Measurements from ENCODE around the gene RBP4. TPM values are rescaled to one million over a fixed set of nuclear protein-coding genes. Genes with fewer than 3 reads are reported as not detected.

Gene RBP4
- total and polyA plus RNA-seq, 9 donors = 0.42 to 6.4 (median 2.0) TPM

GRCh38 chr10:93614101-93614825 lies 13.2 kb upstream of the RBP4 start:
- Histone ChIP-seq H3K4me3 (ENCODE audit: low read length) (no peak overlapping the region), H3K27ac (ENCODE audit: low read length) (no peak overlapping the region), H3K36me3 (ENCODE audit: control insufficient read depth, insufficient read depth, low read length) (no peaks in the 10 kb centered on the region), H3K9me3 (replicated peaks; ENCODE audit: control insufficient read depth, low read depth, low read length) (no peaks in the 10 kb centered on the region), H3K4me1 (ENCODE audit: control insufficient read depth, insufficient read depth, low read length) (no peaks in the 10 kb centered on the region), H3K27me3 (ENCODE audit: control insufficient read depth, insufficient read depth, low read length) (peaks cover 2% of the 10 kb centered on the region)
- DNase-seq = no peak
- 90% methylated on average over 4 of the region's 7 CpGs for WGBS (ENCODE audit: insufficient coverage)

GRCh38 chr10:93613126-93613525 lies 12.1 kb upstream of the RBP4 start:
- 75% methylated on average over 3 of the region's 3 CpGs for WGBS (ENCODE audit: insufficient coverage)
- H3K9me3 ChIP-seq (replicated peaks; ENCODE audit: control insufficient read depth, low read depth, low read length) = no peaks in the 10 kb centered on the region
- H3K27me3 ChIP-seq (ENCODE audit: control insufficient read depth, insufficient read depth, low read length) = peaks cover 2% of the 10 kb centered on the region
- no peak for DNase-seq
- no peaks in the 10 kb centered on the region for H3K4me1 ChIP-seq (ENCODE audit: control insufficient read depth, insufficient read depth, low read length)
- H3K27ac ChIP-seq (ENCODE audit: low read length) = no peak overlapping the region
- no peak overlapping the region for H3K4me3 ChIP-seq (ENCODE audit: low read length)
- H3K36me3 ChIP-seq (ENCODE audit: control insufficient read depth, insufficient read depth, low read length) = no peaks in the 10 kb centered on the region

GRCh38 chr10:93612311-93612710 lies 11.3 kb upstream of the RBP4 start, which contains the start of gene PDE6C:
Gene PDE6C (plus strand): TSS chr10:93612537. CDS start chr10:93612726, 189 bp downstream.
- Histone ChIP-seq H3K36me3 (ENCODE audit: control insufficient read depth, insufficient read depth, low read length) (no peaks in the 10 kb centered on the region), H3K27me3 (ENCODE audit: control insufficient read depth, insufficient read depth, low read length) (peaks cover 5% of the 10 kb centered on the region), H3K4me3 (ENCODE audit: low read length) (no peak within 1 kb of the TSS), H3K4me1 (ENCODE audit: control insufficient read depth, insufficient read depth, low read length) (no peaks in the 10 kb centered on the region), H3K27ac (ENCODE audit: low read length) (no peak within 1 kb of the TSS), H3K9me3 (replicated peaks; ENCODE audit: control insufficient read depth, low read depth, low read length) (no peaks in the 10 kb centered on the region)
- DNase-seq = no peak
- 82% methylated on average over 4 of the region's 6 CpGs for WGBS (ENCODE audit: insufficient coverage)

- WGBS (ENCODE audit: insufficient coverage) = no CpG with 5 or more reads among the region's 3 CpGs
- H3K27me3 ChIP-seq (ENCODE audit: control insufficient read depth, insufficient read depth, low read length) = peaks cover 11% of the 10 kb centered on the region
- no peaks in the 10 kb centered on the region for H3K4me1 ChIP-seq (ENCODE audit: control insufficient read depth, insufficient read depth, low read length)
- no peak for DNase-seq
- H3K9me3 ChIP-seq (replicated peaks; ENCODE audit: control insufficient read depth, low read depth, low read length) = no peaks in the 10 kb centered on the region
- H3K27ac ChIP-seq (ENCODE audit: low read length) = no peak overlapping the region
- H3K36me3 ChIP-seq (ENCODE audit: control insufficient read depth, insufficient read depth, low read length) = no peaks in the 10 kb centered on the region
- no peak overlapping the region for H3K4me3 ChIP-seq (ENCODE audit: low read length)
These were observed 7.4 kb upstream of the RBP4 start for GRCh38 chr10:93608421-93608820.

GRCh38 chr10:93604146-93604545 lies 3.1 kb upstream of the RBP4 start:
- H3K4me3 ChIP-seq (ENCODE audit: low read length) = no peak overlapping the region
- no peak overlapping the region for H3K27ac ChIP-seq (ENCODE audit: low read length)
- peaks cover 35% of the 10 kb centered on the region for H3K27me3 ChIP-seq (ENCODE audit: control insufficient read depth, insufficient read depth, low read length)
- no CpG with 5 or more reads among the region's 2 CpGs for WGBS (ENCODE audit: insufficient coverage)
- H3K9me3 ChIP-seq (replicated peaks; ENCODE audit: control insufficient read depth, low read depth, low read length) = no peaks in the 10 kb centered on the region
- H3K4me1 ChIP-seq (ENCODE audit: control insufficient read depth, insufficient read depth, low read length) = peaks cover 8% of the 10 kb centered on the region
- DNase-seq = no peak
- no peaks in the 10 kb centered on the region for H3K36me3 ChIP-seq (ENCODE audit: control insufficient read depth, insufficient read depth, low read length)

- no CpG with 5 or more reads among the region's 2 CpGs for WGBS (ENCODE audit: insufficient coverage)
- Histone ChIP-seq H3K36me3 (ENCODE audit: control insufficient read depth, insufficient read depth, low read length) (no peaks in the 10 kb centered on the region), H3K4me1 (ENCODE audit: control insufficient read depth, insufficient read depth, low read length) (peaks cover 8% of the 10 kb centered on the region), H3K9me3 (replicated peaks; ENCODE audit: control insufficient read depth, low read depth, low read length) (no peaks in the 10 kb centered on the region), H3K27me3 (ENCODE audit: control insufficient read depth, insufficient read depth, low read length) (peaks cover 35% of the 10 kb centered on the region), H3K4me3 (ENCODE audit: low read length) (no peak overlapping the region), H3K27ac (ENCODE audit: low read length) (no peak overlapping the region)
- no peak for DNase-seq
These were observed 2.0 kb upstream of the RBP4 start for GRCh38 chr10:93603023-93603422.

GRCh38 chr10:93601774-93602162 lies 733 bp upstream of the RBP4 start:
- 11% methylated on average over 5 of the region's 7 CpGs for WGBS (ENCODE audit: insufficient coverage)
- Histone ChIP-seq H3K36me3 (ENCODE audit: control insufficient read depth, insufficient read depth, low read length) (no peaks in the 10 kb centered on the region), H3K4me3 (ENCODE audit: low read length) (no peak overlapping the region), H3K27ac (ENCODE audit: low read length) (no peak overlapping the region), H3K4me1 (ENCODE audit: control insufficient read depth, insufficient read depth, low read length) (peaks cover 8% of the 10 kb centered on the region), H3K9me3 (replicated peaks; ENCODE audit: control insufficient read depth, low read depth, low read length) (no peaks in the 10 kb centered on the region), H3K27me3 (ENCODE audit: control insufficient read depth, insufficient read depth, low read length) (peaks cover 32% of the 10 kb centered on the region)
- no peak for DNase-seq

- DNase-seq = peak; percentile 66
- H3K27me3 ChIP-seq (ENCODE audit: control insufficient read depth, insufficient read depth, low read length) = peaks cover 32% of the 10 kb centered on the region
- H3K9me3 ChIP-seq (replicated peaks; ENCODE audit: control insufficient read depth, low read depth, low read length) = no peaks in the 10 kb centered on the region
- H3K27ac ChIP-seq (ENCODE audit: low read length) = no peak overlapping the region
- no peaks in the 10 kb centered on the region for H3K36me3 ChIP-seq (ENCODE audit: control insufficient read depth, insufficient read depth, low read length)
- WGBS (ENCODE audit: insufficient coverage) = 10% methylated on average over 43 of the region's 60 CpGs
- peaks cover 8% of the 10 kb centered on the region for H3K4me1 ChIP-seq (ENCODE audit: control insufficient read depth, insufficient read depth, low read length)
- H3K4me3 ChIP-seq (ENCODE audit: low read length) = no peak overlapping the region
These were observed 439 bp downstream of the RBP4 start for GRCh38 chr10:93600446-93601145.

- no peak overlapping the region for H3K27ac ChIP-seq (ENCODE audit: low read length)
- H3K27me3 ChIP-seq (ENCODE audit: control insufficient read depth, insufficient read depth, low read length) = peaks cover 32% of the 10 kb centered on the region
- H3K4me3 ChIP-seq (ENCODE audit: low read length) = no peak overlapping the region
- no peaks in the 10 kb centered on the region for H3K9me3 ChIP-seq (replicated peaks; ENCODE audit: control insufficient read depth, low read depth, low read length)
- peaks cover 8% of the 10 kb centered on the region for H3K4me1 ChIP-seq (ENCODE audit: control insufficient read depth, insufficient read depth, low read length)
- 82% methylated on average over 2 of the region's 4 CpGs for WGBS (ENCODE audit: insufficient coverage)
- no peak for DNase-seq
- H3K36me3 ChIP-seq (ENCODE audit: control insufficient read depth, insufficient read depth, low read length) = no peaks in the 10 kb centered on the region
These were observed 1.3 kb downstream of the RBP4 start for GRCh38 chr10:93599778-93600177.

GRCh38 chr10:93599335-93599734 lies 1.7 kb downstream of the RBP4 start:
- no CpG with 5 or more reads among the region's 1 CpG for WGBS (ENCODE audit: insufficient coverage)

More at GRCh38 chr10:93599335-93599734, 1.7 kb downstream of the RBP4 start:
- Histone ChIP-seq H3K27ac (ENCODE audit: low read length) (no peak overlapping the region), H3K27me3 (ENCODE audit: control insufficient read depth, insufficient read depth, low read length) (peaks cover 29% of the 10 kb centered on the region), H3K4me3 (ENCODE audit: low read length) (no peak overlapping the region), H3K9me3 (replicated peaks; ENCODE audit: control insufficient read depth, low read depth, low read length) (no peaks in the 10 kb centered on the region), H3K36me3 (ENCODE audit: control insufficient read depth, insufficient read depth, low read length) (no peaks in the 10 kb centered on the region), H3K4me1 (ENCODE audit: control insufficient read depth, insufficient read depth, low read length) (peaks cover 8% of the 10 kb centered on the region)
- DNase-seq = no peak
